ENCODE measurements around the gene GNAQ. TPM values are rescaled to one million over a fixed set of nuclear protein-coding genes. Genes with fewer than 3 reads are reported as not detected.

GNAQ gene
- total and polyA plus RNA-seq, 4 donors = 6.8 to 19.6 (median 12.6) TPM

GRCh38 chr9:77892171-77892570 is 139.4 kb downstream of the GNAQ start:
- Histone ChIP-seq H3K4me1 (ENCODE audit: control insufficient read depth in 4 of 4, insufficient read depth in 4 of 4, low read length in 3 of 4) (no peaks in the 10 kb centered on the region), H3K9ac (ENCODE audit: low read depth in 1 of 2, low read length in 2 of 2) (no peak overlapping the region), H3K36me3 (ENCODE audit: control insufficient read depth in 4 of 4, insufficient read depth in 3 of 4, low read depth in 1 of 4, low read length in 3 of 4) (peaks cover 0 to 4% (median 0%) of the 10 kb centered on the region in 4 donors), H3K27ac (ENCODE audit: low read depth in 1 of 2, low read length in 2 of 2) (no peak overlapping the region), H3K9me3 (ENCODE audit: control insufficient read depth in 4 of 4, low read length in 3 of 4) (no peaks in the 10 kb centered on the region), H3K4me3 (ENCODE audit: low read depth in 1 of 3, low read length in 3 of 3) (no peak overlapping the region), H3K27me3 (ENCODE audit: control insufficient read depth in 4 of 4, insufficient read depth in 4 of 4, low read length in 3 of 4) (no peaks in the 10 kb centered on the region)
- 78% methylated on average over 1 of the region's 1 CpG for WGBS
- TF ChIP-seq ATF3 (IDR thresholded peaks at IDR 0.05) (no peak), HNF4G (IDR thresholded peaks at IDR 0.05) (no peak), MAX (IDR thresholded peaks at IDR 0.05) (no peak), TAF1 (conservative IDR thresholded peaks at IDR 0.05) (no peak), NR2F2 (IDR thresholded peaks at IDR 0.05) (no peak), HNF4A (conservative IDR thresholded peaks at IDR 0.05) (no peak)
- no peak for DNase-seq (ENCODE audit: low spot score)

- no peak for DNase-seq (ENCODE audit: low spot score)
Measured at GRCh38 chr9:77891128-77891800, 140.3 kb downstream of the GNAQ start.

More at GRCh38 chr9:77891128-77891800, 140.3 kb downstream of the GNAQ start:
- Histone ChIP-seq H3K27ac (ENCODE audit: low read depth in 1 of 2, low read length in 2 of 2) (no peak overlapping the region), H3K9ac (ENCODE audit: low read depth in 1 of 2, low read length in 2 of 2) (no peak overlapping the region), H3K9me3 (ENCODE audit: control insufficient read depth in 4 of 4, low read length in 3 of 4) (no peaks in the 10 kb centered on the region), H3K4me1 (ENCODE audit: control insufficient read depth in 4 of 4, insufficient read depth in 4 of 4, low read length in 3 of 4) (no peaks in the 10 kb centered on the region), H3K36me3 (ENCODE audit: control insufficient read depth in 4 of 4, insufficient read depth in 3 of 4, low read depth in 1 of 4, low read length in 3 of 4) (peaks cover 0 to 4% (median 0%) of the 10 kb centered on the region in 4 donors), H3K4me3 (ENCODE audit: low read depth in 1 of 3, low read length in 3 of 3) (no peak overlapping the region), H3K27me3 (ENCODE audit: control insufficient read depth in 4 of 4, insufficient read depth in 4 of 4, low read length in 3 of 4) (no peaks in the 10 kb centered on the region)
- TF ChIP-seq FOXA2 (IDR thresholded peaks at IDR 0.05) = no peak
- no peak for TF ChIP-seq RAD21 (IDR thresholded peaks at IDR 0.05)
- TF ChIP-seq JUND (IDR thresholded peaks at IDR 0.05) = no peak
- no peak for TF ChIP-seq HNF4G (IDR thresholded peaks at IDR 0.05)
- no peak for TF ChIP-seq ATF3 (IDR thresholded peaks at IDR 0.05)
- no peak for TF ChIP-seq HNF4A (conservative IDR thresholded peaks at IDR 0.05)
- TF ChIP-seq FOXA1 (IDR thresholded peaks at IDR 0.05) = no peak
- TF ChIP-seq GABPA (IDR thresholded peaks at IDR 0.05 in 1 of 2, conservative IDR thresholded peaks at IDR 0.05 in 1 of 2) = no peak
- TF ChIP-seq RXRA (IDR thresholded peaks at IDR 0.05) = no peak
- no peak for TF ChIP-seq REST (IDR thresholded peaks at IDR 0.05)
- no peak for TF ChIP-seq TAF1 (conservative IDR thresholded peaks at IDR 0.05)
- TF ChIP-seq MAX (IDR thresholded peaks at IDR 0.05) = no peak
- no peak for TF ChIP-seq NR2F2 (IDR thresholded peaks at IDR 0.05)
- TF ChIP-seq SP1 (IDR thresholded peaks at IDR 0.05) = no peak
- TF ChIP-seq ZBTB33 (IDR thresholded peaks at IDR 0.05) = no peak
- WGBS = 76% methylated on average over 8 of the region's 8 CpGs
